Panc1 (cell line): ENCODE data around the gene SPRYD3. TPM values are rescaled to one million over a fixed set of nuclear protein-coding genes. Genes with fewer than 3 reads are reported as not detected.

Experiments
- ATAC-seq: fragments of 200-7000 bp; cut with Tn5 transposase; 2 replicates; pipeline ENCODE4 v1.9.1; 2020; ENCODE audit warnings: mild to moderate bottlenecking, moderate library complexity
- BruUV-seq: library from RNA; stranded (reverse); fragments of 400-500 nt; replicated peaks from 2 replicates; lab custom pipeline; 2021; lab: Mats Ljungman, UMichigan
- CTCF ChIA-PET: fragments of 300-600 bp; sonication (Branson Sonifier 250); formaldehyde crosslinking; loops from one replicate; lab custom pipeline; 2022; ENCODE audit warnings: antibody characterized with exemption; lab: Charles Lee
- POLR2A ChIA-PET: fragments of 300-600 bp; sonication (Branson Sonifier 250); formaldehyde crosslinking; loops from one replicate; lab custom pipeline; 2022; ENCODE audit warnings: antibody characterized with exemption; lab: Charles Lee
- DNase-seq: peaks from one replicate; pipeline ENCODE4 v3.0.0-alpha.2; 2010; ENCODE audit warnings: low read depth, low spot score
- H3K27ac ChIP-seq: 2 replicates; pipeline ENCODE4 v1.5.1; 2011; ENCODE audit warnings: mild to moderate bottlenecking, low read length, inconsistent platforms
- H3K27me3 ChIP-seq: fragments of 200-500 bp; sonication (Bioruptor generic); 2 replicates; pipeline ENCODE4 v1.6.0; 2014; ENCODE audit warnings: low read length, inconsistent platforms; ENCODE audit not compliant: control insufficient read depth, insufficient read depth
- H3K36me3 ChIP-seq: fragments of 200-500 bp; sonication (Bioruptor generic); 2 replicates; pipeline ENCODE4 v1.5.1; 2014; ENCODE audit warnings: inconsistent platforms, mild to moderate bottlenecking, low read length, moderate library complexity; ENCODE audit not compliant: control insufficient read depth, insufficient read depth
- H3K4me1 ChIP-seq: 2 replicates; pipeline ENCODE4 v1.5.1; 2011; ENCODE audit warnings: inconsistent platforms, mild to moderate bottlenecking, low read length, moderate library complexity; ENCODE audit not compliant: control insufficient read depth, insufficient read depth
- H3K4me3 ChIP-seq, 2 experiments: 2 replicates each; pipeline ENCODE4 v1.5.1; 2011 to 2012; ENCODE audit warnings: low read depth in 2 of 2, low read length in 2 of 2, mild to moderate bottlenecking in 2 of 2, inconsistent platforms in 1 of 2, moderate library complexity in 1 of 2
- H3K9me3 ChIP-seq: fragments of 200-500 bp; sonication (Bioruptor generic); 2 replicates; pipeline ENCODE4 v1.5.1; 2014; ENCODE audit warnings: low read depth, mild to moderate bottlenecking, inconsistent platforms, low read length, moderate library complexity; ENCODE audit not compliant: control insufficient read depth, insufficient read depth
- POLR2AphosphoS5 ChIP-seq: IDR thresholded peaks from 2 replicates; pipeline ENCODE4 v1.6.1; 2012; ENCODE audit warnings: mild to moderate bottlenecking, low read depth, low read length, moderate library complexity
- SIN3A ChIP-seq: IDR thresholded peaks from 2 replicates; pipeline ENCODE4 v1.6.1; 2012; ENCODE audit warnings: low read depth, mild to moderate bottlenecking, low read length, moderate library complexity, borderline replicate concordance; ENCODE audit not compliant: insufficient read depth
- TCF7L2 ChIP-seq: IDR thresholded peaks from 2 replicates; pipeline ENCODE4 v1.6.1; 2011; ENCODE audit warnings: mild to moderate bottlenecking, low read depth, low read length, inconsistent platforms
- in situ Hi-C: cut with HindIII; loops from 2 replicates; pipeline ENCODE4 v1.10.0; 2016; ENCODE audit warnings: low sequenced_read_pairs, low pct_unique_long_range_greater_than_20kb
- intact Hi-C: fragments of 100-400 bp; cut with micrococcal nuclease; formaldehyde crosslinking; loops from one replicate; pipeline ENCODE4 v1.10.0; 2022; ENCODE audit not compliant: unreplicated experiment
- total RNA-seq: library from RNA; stranded (reverse); gene quantifications from one replicate; pipeline ENCODE4 v1.2.1, GENCODE V29; 2021; ENCODE audit not compliant: unreplicated experiment
- TF ChIP-seq, protein P1 (sequence below), 2 experiments: IDR thresholded peaks; 2 replicates each; pipeline ENCODE4 v1.6.1; 2011 to 2012; ENCODE audit warnings: low read depth in 2 of 2, control low read depth in 1 of 2, low read length in 1 of 2, mild to moderate bottlenecking in 1 of 2, moderate library complexity in 1 of 2; ENCODE audit not compliant: insufficient read depth in 1 of 2
- TF ChIP-seq, protein P2 (sequence below): fragments of 450-650 bp; IDR thresholded peaks from 2 replicates; pipeline ENCODE4 v1.5.1; 2017; ENCODE audit warnings: mild to moderate bottlenecking

The SPRYD3 gene
- total RNA-seq, 1 experiment from 2014 or later = 25.0 TPM

DNA sequence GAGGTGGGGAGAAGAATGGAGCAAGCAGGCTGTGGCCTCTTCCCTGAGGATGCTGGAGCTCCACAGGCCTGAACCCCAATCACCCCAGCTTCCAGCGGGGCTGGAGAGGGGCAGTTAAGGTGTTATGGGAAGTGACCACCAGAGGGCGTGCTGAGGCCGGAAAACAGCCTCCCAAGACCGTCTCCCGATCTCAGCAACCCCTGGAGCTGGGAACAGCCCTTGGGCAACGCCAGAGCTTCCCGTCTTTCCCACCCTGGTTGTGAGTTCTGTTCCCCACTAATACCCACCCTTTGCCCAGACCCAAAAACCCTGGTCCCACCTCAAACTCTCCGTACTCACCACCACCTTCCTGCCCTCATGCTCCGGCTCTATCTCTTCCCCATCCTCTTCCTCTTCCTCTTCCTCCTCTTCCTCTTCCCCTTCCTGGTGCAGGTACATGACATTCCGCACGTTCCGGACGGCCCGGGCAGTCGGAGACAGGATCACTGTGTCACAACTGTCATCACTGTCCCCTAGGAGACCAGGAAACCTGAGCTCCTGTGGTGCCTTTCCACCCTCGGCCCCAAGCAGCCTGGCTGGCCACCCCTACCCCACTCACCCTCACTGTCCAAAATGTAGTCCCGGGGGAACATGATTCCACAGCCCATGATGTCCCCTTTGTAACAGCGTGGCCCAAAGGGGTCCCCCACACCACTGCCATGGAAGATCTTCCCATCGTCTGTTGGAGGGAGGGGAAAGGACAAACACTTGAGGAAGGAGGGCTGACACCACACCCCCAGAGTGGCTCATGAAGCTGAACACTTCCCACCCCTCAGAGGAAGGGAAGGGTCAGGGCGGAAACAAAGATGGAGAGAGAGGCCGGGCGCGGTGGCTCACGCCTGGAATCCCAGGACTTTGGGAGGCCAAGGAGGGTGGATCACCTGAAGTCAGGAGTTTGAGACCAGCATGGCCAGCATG is 12.9 kb downstream of the SPRYD3 start:
- POLR2A ChIA-PET = interaction anchor here (0.5 to 0.6 kb wide), 5 partner anchors 13 to 202 kb away, joined by 3 to 5 read pairs (median 4); partner anchors contain the start of genes IGFBP6 and SPRYD3
- no peak overlapping the region for H3K27ac ChIP-seq
- intact Hi-C loops = loop anchor here (1.0 to 10.0 kb wide), 2 partner anchors 33 to 89 kb away; no protein-coding TSS in a partner anchor
- H3K27me3 ChIP-seq = no peaks in the 10 kb centered on the region
- ATAC-seq (peak; percentile 83), DNase-seq (no peak)
- CTCF ChIA-PET = interaction anchor here (0.5 to 2.6 kb wide), 15 partner anchors 10 to 185 kb away, joined by 3 to 43 read pairs (median 4); partner anchors contain the start of genes SOAT2 and SPRYD3
- H3K9me3 ChIP-seq = no peaks in the 10 kb centered on the region
- BruUV-seq = no TSS peak
- TF ChIP-seq TCF7L2 = no peak
- TF ChIP-seq, protein P1, sequence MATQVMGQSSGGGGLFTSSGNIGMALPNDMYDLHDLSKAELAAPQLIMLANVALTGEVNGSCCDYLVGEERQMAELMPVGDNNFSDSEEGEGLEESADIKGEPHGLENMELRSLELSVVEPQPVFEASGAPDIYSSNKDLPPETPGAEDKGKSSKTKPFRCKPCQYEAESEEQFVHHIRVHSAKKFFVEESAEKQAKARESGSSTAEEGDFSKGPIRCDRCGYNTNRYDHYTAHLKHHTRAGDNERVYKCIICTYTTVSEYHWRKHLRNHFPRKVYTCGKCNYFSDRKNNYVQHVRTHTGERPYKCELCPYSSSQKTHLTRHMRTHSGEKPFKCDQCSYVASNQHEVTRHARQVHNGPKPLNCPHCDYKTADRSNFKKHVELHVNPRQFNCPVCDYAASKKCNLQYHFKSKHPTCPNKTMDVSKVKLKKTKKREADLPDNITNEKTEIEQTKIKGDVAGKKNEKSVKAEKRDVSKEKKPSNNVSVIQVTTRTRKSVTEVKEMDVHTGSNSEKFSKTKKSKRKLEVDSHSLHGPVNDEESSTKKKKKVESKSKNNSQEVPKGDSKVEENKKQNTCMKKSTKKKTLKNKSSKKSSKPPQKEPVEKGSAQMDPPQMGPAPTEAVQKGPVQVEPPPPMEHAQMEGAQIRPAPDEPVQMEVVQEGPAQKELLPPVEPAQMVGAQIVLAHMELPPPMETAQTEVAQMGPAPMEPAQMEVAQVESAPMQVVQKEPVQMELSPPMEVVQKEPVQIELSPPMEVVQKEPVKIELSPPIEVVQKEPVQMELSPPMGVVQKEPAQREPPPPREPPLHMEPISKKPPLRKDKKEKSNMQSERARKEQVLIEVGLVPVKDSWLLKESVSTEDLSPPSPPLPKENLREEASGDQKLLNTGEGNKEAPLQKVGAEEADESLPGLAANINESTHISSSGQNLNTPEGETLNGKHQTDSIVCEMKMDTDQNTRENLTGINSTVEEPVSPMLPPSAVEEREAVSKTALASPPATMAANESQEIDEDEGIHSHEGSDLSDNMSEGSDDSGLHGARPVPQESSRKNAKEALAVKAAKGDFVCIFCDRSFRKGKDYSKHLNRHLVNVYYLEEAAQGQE (IDR thresholded peaks at IDR 0.05; ENCODE audit: insufficient read depth in 1 of 2, low read depth in 2 of 2, low read length in 1 of 2) = peak in 1 of 2 experiments; percentile 21; a peak in 1 of 4 replicates
- TF ChIP-seq, protein P2, sequence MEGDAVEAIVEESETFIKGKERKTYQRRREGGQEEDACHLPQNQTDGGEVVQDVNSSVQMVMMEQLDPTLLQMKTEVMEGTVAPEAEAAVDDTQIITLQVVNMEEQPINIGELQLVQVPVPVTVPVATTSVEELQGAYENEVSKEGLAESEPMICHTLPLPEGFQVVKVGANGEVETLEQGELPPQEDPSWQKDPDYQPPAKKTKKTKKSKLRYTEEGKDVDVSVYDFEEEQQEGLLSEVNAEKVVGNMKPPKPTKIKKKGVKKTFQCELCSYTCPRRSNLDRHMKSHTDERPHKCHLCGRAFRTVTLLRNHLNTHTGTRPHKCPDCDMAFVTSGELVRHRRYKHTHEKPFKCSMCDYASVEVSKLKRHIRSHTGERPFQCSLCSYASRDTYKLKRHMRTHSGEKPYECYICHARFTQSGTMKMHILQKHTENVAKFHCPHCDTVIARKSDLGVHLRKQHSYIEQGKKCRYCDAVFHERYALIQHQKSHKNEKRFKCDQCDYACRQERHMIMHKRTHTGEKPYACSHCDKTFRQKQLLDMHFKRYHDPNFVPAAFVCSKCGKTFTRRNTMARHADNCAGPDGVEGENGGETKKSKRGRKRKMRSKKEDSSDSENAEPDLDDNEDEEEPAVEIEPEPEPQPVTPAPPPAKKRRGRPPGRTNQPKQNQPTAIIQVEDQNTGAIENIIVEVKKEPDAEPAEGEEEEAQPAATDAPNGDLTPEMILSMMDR = peak; percentile 92
- H3K4me3 ChIP-seq = no peak overlapping the region
- H3K4me1 ChIP-seq = peaks cover 5% of the 10 kb centered on the region
- in situ Hi-C loops = no loop called here
- H3K36me3 ChIP-seq = no peaks in the 10 kb centered on the region; the same call in 1 of the 2 replicates

- DNase-seq (no peak), ATAC-seq (peak; percentile 14; the same call in 1 of the 2 replicates)
- H3K36me3 ChIP-seq = no peaks in the 10 kb centered on the region; the same call in 1 of the 2 replicates
- BruUV-seq = TSS peak; percentile 64
- ChIA-PET POLR2A (interaction anchor here (0.6 kb wide), 1 partner anchor 18 kb away, joined by 4 read pairs; no protein-coding TSS in a partner anchor), CTCF (interaction anchor here (0.5 to 2.6 kb wide), 14 partner anchors 11 to 186 kb away, joined by 3 to 43 read pairs (median 5); partner anchors contain the start of genes SOAT2 and SPRYD3)
- H3K9me3 ChIP-seq = no peaks in the 10 kb centered on the region
- no peak overlapping the region for H3K27ac ChIP-seq
- in situ Hi-C loops (no loop called here), intact Hi-C loops (loop anchor here (1.0 to 10.0 kb wide), 2 partner anchors 34 to 89 kb away; no protein-coding TSS in a partner anchor)
- H3K4me3 ChIP-seq = no peak overlapping the region
- no peak for TF ChIP-seq SIN3A
- no peak for TF ChIP-seq TCF7L2
- no peak for TF ChIP-seq POLR2AphosphoS5
- TF ChIP-seq, protein P1 (IDR thresholded peaks at IDR 0.05; ENCODE audit: insufficient read depth in 1 of 2, low read depth in 2 of 2, low read length in 1 of 2) = no peak
- TF ChIP-seq, protein P2 = no peak
- H3K27me3 ChIP-seq = no peaks in the 10 kb centered on the region
- H3K4me1 ChIP-seq = peaks cover 13% of the 10 kb centered on the region
Measured at GRCh38 chr12:53065470-53065869, 13.7 kb downstream of the SPRYD3 start.
